ENCODE results near the gene DLGAP1.

The DLGAP1 gene

GRCh38 chr18:3923750-3924149 is 531.4 kb downstream of the DLGAP1 start:
- DNase-seq, result no peak

- no peak for DNase-seq
Observed at GRCh38 chr18:3921826-3922225, 533.3 kb downstream of the DLGAP1 start.

GRCh38 chr18:3920832-3921231 is 534.3 kb downstream of the DLGAP1 start:
- DNase-seq, result no peak

GRCh38 chr18:3919396-3920061 is 535.6 kb downstream of the DLGAP1 start:
- no peak for DNase-seq

DNA sequence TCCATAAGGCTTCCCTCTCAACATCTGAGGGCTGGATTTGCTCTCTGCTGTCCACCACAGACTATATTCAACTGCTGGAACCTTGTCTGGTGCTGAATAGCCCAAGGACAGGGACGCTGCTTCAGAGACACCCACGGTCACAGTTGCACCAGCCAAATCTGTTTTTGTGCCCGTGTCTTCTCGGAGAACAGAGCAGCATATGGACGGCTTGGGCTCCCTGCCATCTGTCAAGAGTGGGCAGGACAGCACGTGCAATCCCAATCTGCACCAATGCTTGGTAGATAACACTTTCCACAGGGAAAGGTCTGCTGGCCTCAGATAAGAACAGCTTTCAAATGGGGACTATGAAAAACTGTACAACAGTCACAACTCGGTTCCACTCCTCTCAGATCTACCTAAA is 539.0 kb downstream of the DLGAP1 start:
- DNase-seq, result no peak

DNA sequence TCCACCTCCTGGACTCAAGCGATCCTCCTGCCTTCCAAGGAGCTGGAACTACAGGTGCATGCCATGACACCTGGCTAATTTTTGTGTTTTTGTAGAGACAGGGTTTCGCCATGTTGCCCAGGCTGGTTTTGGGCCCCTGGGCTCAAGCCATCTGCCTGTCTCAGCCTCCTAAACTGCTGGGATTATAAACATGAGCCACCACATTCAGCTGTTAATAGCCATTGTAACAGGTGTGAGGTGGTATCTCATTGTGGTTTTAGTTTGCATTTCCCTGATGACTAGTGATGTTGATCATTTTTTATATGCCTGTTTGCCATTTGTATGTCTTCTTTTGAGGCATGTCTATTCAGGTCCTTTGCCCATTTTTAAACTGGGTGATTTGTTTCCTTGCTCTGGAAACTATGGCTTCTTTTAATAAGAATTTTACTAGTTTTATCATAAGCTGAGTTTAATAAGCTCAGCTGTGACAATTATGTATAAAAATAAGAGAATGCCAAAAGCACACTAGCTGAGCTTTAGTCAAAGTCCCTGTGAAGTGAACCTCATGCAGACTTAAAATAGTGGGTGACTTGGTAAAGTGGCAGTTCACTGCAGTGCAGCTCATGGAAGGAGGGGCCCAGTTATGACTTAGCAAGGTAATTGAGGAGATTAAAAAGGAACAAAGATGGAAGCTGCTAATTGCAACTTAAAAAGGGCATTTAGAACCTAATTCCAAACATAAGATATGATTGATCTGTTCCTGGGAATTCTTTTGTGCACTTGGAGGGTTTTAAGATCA is 540.1 kb downstream of the DLGAP1 start:
- no peak for DNase-seq

DNA sequence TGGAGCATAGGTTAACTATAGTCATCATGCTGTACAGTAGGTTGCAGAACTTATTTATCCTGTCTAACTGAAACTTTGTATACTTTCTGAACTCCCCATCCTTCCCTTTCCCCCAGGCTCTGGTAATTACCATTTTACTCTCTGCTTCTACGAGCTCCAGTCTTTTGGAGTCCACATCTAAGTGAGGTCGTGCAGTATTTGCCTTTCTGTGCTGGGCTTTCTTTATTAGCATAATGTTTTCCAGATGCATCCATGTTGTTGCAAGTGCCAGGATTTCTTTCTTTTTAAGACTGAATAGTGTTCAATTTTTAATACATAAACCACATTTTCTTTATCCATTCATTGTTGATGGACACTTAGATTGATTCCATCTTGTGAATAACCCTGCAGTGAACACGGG is 541.0 kb downstream of the DLGAP1 start:
- no peak for DNase-seq

DNA sequence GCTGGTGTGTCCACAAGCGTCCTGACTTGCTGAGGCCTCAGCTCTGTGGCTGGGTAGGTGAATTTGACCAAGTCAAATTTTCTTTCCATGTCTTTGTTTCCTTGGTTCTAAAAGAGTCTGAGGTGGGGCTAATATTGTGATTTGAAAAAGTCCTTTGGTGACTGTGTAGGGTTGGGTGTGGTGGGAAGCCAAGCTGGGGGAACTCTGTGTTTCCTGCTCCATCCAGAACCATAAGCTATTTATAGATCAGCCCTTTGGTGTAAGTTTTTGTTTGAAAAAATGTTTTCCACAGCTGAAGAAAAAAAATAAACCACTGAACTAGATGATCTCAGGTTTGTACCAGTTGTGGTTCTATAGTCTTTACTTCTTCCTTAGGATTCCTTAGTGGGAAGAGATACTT is 542.4 kb downstream of the DLGAP1 start:
- no peak for DNase-seq

- no peak for DNase-seq
Observed at GRCh38 chr18:3911413-3911812, 543.7 kb downstream of the DLGAP1 start.

DNA sequence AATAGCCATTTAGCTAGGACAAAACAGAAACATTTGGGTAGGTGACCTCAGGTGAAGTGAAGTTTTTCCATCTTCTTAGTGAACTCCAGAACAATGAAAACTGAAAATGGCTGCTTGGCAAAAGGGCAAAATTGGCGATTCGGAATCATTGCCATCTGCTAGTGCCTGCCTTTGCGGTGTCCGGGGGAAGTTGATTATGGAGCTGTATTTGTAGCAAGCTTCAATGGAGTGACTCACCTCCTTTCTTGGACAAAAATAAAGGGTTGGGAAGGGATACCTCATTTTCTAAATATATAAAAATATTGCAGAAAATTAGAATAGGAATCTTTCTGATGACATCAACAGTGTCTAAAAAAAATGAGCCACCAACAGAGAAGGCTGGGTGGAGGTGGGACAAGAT is 544.6 kb downstream of the DLGAP1 start:
- DNase-seq, result no peak

GRCh38 chr18:3907955-3908354 is 547.2 kb downstream of the DLGAP1 start:
- no peak for DNase-seq

DNA sequence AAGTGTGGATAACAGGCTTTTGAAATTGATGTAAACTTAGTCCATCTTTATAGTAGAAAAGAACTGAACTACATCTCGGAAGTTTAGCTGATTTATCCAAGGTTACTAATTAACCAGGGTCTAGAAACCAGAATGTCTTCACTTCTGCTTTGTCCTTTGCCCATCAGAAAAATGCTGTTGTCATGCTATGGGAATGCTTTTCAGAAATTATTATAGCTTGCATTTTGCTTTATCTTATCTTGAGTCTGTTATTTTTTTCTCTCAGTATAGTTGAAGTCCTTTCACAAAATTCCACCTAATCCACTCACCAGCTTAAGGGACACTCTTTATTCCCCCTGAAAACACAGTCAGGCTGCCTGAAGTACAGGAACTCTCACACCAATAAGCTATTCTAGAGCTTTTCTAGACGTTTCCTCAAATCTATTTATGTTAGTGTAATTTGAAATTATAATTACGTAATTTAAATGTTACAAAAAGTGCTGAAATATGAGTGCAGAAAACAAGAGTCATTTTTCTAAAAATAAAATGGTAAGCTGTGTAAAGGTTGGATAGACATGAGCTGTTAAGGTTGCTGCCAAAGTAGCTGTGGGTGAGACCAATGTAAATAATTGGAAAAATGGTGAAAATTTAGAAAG is 548.9 kb downstream of the DLGAP1 start:
- no peak for DNase-seq

DNA sequence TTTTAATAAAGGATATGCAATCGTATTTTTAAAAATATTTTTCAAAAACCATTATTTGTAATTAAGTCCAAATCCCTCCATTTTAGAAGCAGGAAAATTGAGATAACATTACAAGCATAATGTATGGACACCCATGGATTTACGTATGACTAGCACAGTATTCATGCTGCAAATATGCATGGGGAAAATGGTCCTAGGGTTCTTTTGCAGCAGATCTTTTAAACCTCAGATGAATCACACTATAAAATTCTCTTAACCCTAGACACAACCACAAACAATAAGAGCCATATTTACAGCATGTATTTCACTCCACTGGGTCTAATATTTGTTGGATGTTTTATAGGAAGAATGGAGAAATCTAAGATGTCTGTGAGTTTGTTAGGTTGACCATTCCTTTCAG is 551.8 kb downstream of the DLGAP1 start:
- DNase-seq, result no peak

GRCh38 chr18:3902676-3903075 is 552.4 kb downstream of the DLGAP1 start:
- no peak for DNase-seq

DNA sequence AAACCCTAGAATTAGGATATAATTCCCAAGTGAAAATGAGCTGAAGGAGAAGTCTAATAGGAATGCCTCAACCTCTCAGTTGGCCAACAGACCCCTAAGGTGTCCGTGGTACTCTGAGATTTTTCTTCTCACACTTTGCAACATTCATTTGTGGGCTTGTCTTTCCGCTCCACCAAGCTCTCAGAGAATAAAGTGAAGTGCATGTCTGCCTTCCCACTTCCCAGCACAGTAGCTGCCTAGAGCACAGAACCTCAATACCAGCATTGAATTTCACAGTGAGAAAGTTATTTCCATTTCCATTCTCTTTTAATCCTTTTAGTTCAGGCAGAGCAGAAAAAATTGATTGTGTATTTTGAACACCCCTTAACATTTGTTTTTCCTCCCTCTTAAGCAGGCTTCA is 553.3 kb downstream of the DLGAP1 start:
- no peak for DNase-seq

- DNase-seq, result no peak
Observed at GRCh38 chr18:3901042-3901441, 554.1 kb downstream of the DLGAP1 start.

DNA sequence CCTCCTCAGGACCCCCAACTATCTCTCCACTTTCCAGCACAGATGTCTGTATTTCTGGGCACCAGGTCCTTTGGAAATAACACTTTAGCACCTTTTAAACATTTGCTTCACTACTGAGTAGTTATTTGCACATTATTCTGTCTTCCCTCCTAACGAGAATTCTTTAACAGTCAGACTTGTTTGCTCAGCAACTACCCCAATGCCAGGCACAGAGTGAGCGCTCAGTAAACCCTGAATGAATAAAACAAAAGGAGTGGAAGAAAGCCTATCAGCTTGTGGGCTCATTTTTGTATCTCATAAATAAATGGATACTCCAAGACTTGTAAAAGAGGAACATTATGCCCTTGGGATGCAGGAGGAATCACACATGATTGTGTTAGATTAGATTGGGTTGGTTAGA is 554.8 kb downstream of the DLGAP1 start:
- DNase-seq, result no peak

- no peak for DNase-seq
Observed at GRCh38 chr18:3898861-3899613, 556.1 kb downstream of the DLGAP1 start.

DNA sequence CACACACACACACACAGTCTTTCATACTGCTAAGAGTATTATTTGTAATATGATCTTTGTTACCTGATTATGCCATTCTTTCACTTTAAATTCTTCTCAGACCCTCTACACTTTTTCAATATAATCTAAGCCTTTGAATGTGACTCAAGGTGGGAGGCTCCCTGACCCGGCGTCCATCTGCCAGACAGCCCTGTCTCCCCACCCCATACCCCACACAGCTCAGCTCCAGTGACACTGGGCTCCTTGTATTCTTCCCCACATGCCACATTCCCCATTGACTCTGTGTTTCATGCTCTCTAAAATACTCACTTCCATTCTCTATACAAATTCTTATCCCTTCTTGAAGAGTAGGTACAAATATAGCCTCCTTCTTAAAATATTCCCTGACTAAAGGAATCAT is 563.0 kb downstream of the DLGAP1 start:
- no peak for DNase-seq

DNA sequence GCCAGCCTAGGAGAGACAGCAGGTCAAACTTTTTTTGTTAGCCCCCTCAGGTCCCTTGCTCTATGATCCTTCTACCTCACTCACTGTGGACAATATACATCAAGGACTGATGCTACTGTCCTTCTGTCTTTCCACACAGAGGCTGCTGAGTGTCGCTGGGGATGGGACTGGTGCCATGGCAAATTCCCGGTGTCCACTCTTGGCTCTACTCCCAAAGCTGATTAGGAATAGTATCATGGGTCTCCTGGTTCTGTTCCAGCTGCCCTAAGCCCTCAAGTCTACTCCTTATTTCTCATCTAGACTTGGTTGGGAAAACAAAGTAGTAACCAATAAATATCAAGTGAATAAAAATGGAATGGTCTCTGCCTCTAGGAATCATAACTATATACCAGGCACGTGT is 563.9 kb downstream of the DLGAP1 start:
- DNase-seq, result no peak

DNA sequence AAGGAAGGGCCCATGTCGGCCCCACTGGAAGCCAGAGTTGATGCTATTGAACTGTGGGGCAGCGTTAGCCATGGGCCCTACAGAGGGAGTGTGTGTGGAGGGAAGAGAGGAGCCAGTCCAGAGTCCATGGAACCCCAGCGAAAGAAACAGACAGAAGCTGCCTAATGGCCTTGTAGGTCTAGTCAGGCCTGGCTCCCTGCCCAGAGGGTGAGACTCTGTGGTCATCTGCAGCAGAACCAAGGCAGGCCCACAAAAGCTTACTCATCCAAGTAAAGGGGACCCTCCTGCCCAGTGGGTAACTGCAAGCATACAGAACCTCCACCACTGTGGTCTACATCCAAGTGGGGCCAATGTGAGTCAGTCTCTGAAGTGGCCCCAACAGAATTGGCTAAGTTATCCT is 565.3 kb downstream of the DLGAP1 start:
- no peak for DNase-seq

GRCh38 chr18:3889121-3889520 is 566.0 kb downstream of the DLGAP1 start:
- DNase-seq, result no peak

DNA sequence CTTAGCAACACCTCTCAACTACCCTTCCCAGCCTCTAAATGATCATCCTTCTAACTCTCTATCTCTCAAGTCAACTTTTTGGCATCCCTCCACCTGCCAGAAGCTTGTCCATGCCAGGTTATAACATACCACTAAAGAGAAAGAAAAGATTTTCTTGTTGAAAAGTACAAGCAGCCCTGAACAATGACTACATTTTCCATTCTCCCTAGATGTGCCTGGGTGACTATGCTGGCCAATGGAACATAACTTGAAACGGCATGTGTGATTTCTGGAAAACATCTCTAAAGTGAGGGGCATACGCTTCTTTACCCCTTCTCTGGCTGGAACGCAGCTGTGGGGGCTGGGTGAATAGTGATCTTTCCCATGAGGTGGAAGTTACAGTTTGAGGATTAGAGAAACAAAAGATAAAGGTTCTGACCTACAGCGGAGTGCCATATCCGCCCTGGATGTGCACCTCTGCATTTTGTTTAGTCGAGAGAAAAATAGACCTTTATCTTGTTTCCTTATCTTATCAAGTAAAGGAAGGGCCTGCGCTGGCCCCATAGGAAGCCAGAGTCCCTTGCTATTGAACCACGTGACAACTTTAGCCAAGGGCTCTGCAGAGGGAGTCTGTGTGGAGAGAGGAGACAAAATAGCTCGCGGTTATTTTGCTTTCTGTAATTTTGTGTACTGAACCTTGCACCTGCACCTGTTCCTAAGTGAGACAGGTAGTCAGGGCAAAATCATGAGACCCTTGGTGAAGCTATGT is 568.4 kb downstream of the DLGAP1 start:
- no peak for DNase-seq
